ENCODE data around the gene ARHGAP35. TPM values are rescaled to one million over a fixed set of nuclear protein-coding genes. Genes with fewer than 3 reads are reported as not detected.

Gene ARHGAP35
- total RNA-seq, 1 donor from 2014 or later, result 71.1 TPM

- TF ChIP-seq, protein P1, sequence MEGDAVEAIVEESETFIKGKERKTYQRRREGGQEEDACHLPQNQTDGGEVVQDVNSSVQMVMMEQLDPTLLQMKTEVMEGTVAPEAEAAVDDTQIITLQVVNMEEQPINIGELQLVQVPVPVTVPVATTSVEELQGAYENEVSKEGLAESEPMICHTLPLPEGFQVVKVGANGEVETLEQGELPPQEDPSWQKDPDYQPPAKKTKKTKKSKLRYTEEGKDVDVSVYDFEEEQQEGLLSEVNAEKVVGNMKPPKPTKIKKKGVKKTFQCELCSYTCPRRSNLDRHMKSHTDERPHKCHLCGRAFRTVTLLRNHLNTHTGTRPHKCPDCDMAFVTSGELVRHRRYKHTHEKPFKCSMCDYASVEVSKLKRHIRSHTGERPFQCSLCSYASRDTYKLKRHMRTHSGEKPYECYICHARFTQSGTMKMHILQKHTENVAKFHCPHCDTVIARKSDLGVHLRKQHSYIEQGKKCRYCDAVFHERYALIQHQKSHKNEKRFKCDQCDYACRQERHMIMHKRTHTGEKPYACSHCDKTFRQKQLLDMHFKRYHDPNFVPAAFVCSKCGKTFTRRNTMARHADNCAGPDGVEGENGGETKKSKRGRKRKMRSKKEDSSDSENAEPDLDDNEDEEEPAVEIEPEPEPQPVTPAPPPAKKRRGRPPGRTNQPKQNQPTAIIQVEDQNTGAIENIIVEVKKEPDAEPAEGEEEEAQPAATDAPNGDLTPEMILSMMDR (IDR thresholded peaks at IDR 0.05; ENCODE audit: unreplicated experiment), result no peak
- Mint-ChIP-seq H3K4me1 (ENCODE audit: unreplicated experiment) (peaks cover 8% of the 10 kb centered on the region), H3K9me3 (ENCODE audit: unreplicated experiment) (no peaks in the 10 kb centered on the region), H3K4me3 (ENCODE audit: unreplicated experiment) (peak overlapping the region; percentile 90), H3K27ac (ENCODE audit: unreplicated experiment) (peak overlapping the region; percentile 86), H3K36me3 (ENCODE audit: low read depth, unreplicated experiment) (peaks cover 5% of the 10 kb centered on the region), H3K27me3 (ENCODE audit: unreplicated experiment) (peaks cover 7% of the 10 kb centered on the region)
- peak; percentile 96 for DNase-seq (ENCODE audit: low spot score)
Observed at GRCh38 chr19:46860125-46860845, 512 bp upstream of the ARHGAP35 start.

DNA sequence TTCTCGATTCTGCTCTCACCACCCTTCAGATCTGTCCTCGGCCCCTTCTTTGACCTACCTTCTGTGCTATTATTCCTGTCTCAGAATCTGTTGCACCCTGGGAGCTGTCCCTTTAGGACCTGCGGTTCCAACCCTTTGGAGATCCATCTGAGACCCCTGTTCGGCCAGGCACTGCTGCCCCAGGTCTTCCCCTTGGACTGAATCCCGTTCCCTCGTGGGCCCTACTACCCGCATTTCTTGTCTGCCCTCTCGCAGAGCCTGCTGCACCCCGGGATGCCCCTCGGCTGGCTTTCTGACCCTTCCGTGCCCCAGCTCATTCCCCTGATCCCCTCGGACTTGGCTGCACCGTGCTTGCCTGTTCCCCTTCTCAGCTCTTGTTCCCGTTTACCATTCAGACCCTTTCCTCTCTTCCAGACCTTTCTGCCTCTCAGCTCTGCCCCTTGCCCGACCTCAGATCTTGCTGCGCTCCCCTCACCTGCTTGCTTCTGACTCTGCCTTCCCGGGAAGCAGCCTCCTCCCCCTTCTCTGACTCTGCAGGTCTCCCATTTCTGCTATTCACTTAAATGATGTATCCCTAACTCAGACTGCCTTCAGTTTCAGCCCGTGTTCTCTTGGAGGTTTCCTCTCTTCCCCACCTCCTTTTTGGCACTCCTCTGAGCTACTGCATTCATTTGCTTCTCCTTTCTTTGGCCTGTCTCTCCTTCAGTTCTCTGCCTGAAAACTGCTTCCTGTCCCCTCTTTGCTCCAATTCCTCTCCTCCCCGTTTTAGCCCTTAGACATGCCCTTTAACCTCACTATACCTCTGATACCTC lies 1.1 kb downstream of the ARHGAP35 start:
- peaks cover 7% of the 10 kb centered on the region for H3K27me3 Mint-ChIP-seq (ENCODE audit: unreplicated experiment)
- no peaks in the 10 kb centered on the region for H3K9me3 Mint-ChIP-seq (ENCODE audit: unreplicated experiment)
- TF ChIP-seq, protein P1 (IDR thresholded peaks at IDR 0.05; ENCODE audit: unreplicated experiment), result no peak
- peaks cover 5% of the 10 kb centered on the region for H3K36me3 Mint-ChIP-seq (ENCODE audit: low read depth, unreplicated experiment)
- peaks cover 16% of the 10 kb centered on the region for H3K4me1 Mint-ChIP-seq (ENCODE audit: unreplicated experiment)
- no peak overlapping the region for H3K27ac Mint-ChIP-seq (ENCODE audit: unreplicated experiment)
- no peak for DNase-seq (ENCODE audit: low spot score)
- no peak overlapping the region for H3K4me3 Mint-ChIP-seq (ENCODE audit: unreplicated experiment)

DNA sequence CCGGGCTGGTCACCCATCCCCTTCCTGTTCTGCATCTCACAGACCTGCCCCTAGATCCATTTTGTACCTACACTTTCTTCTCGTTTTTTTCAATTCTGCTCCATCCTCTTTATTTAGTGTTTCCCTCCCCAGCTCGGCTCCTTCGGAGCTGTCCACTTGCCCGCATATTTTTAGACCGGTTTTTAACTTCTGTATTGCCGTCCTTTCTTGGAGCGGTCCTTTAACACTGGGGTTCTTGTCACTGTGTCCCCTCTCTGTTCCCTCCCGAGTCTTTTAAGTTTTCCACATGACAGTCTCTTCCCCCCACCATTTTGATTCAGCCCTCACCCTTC lies 1.7 kb downstream of the ARHGAP35 start:
- Mint-ChIP-seq H3K27me3 (ENCODE audit: unreplicated experiment) (peaks cover 7% of the 10 kb centered on the region), H3K36me3 (ENCODE audit: low read depth, unreplicated experiment) (peaks cover 5% of the 10 kb centered on the region)
- TF ChIP-seq, protein P1 (IDR thresholded peaks at IDR 0.05; ENCODE audit: unreplicated experiment), result no peak

GRCh38 chr19:46862974-46863632 lies 2.3 kb downstream of the ARHGAP35 start:
- Mint-ChIP-seq H3K36me3 (ENCODE audit: low read depth, unreplicated experiment) (peaks cover 5% of the 10 kb centered on the region), H3K27me3 (ENCODE audit: unreplicated experiment) (peaks cover 7% of the 10 kb centered on the region), H3K4me3 (ENCODE audit: unreplicated experiment) (no peak overlapping the region), H3K9me3 (ENCODE audit: unreplicated experiment) (no peaks in the 10 kb centered on the region), H3K4me1 (ENCODE audit: unreplicated experiment) (peaks cover 23% of the 10 kb centered on the region), H3K27ac (ENCODE audit: unreplicated experiment) (no peak overlapping the region)
- TF ChIP-seq, protein P1 (IDR thresholded peaks at IDR 0.05; ENCODE audit: unreplicated experiment), result no peak
- no peak for DNase-seq (ENCODE audit: low spot score)

More for the DNA sequence above, 1.7 kb downstream of the ARHGAP35 start:
- H3K9me3 Mint-ChIP-seq (ENCODE audit: unreplicated experiment), result no peaks in the 10 kb centered on the region
- DNase-seq (ENCODE audit: low spot score), result no peak
- H3K4me1 Mint-ChIP-seq (ENCODE audit: unreplicated experiment), result peaks cover 21% of the 10 kb centered on the region
- no peak overlapping the region for H3K4me3 Mint-ChIP-seq (ENCODE audit: unreplicated experiment)
- no peak overlapping the region for H3K27ac Mint-ChIP-seq (ENCODE audit: unreplicated experiment)

Measured in endothelial cell (in vitro differentiated cells).